ENCODE results near the gene SLC23A2.
"Not testable (repeated sequence)": the region's sequence is repeated elsewhere in the genome, so short reads cannot be mapped to it uniquely, and the experiment has no call there.

SLC23A2 gene

DNA sequence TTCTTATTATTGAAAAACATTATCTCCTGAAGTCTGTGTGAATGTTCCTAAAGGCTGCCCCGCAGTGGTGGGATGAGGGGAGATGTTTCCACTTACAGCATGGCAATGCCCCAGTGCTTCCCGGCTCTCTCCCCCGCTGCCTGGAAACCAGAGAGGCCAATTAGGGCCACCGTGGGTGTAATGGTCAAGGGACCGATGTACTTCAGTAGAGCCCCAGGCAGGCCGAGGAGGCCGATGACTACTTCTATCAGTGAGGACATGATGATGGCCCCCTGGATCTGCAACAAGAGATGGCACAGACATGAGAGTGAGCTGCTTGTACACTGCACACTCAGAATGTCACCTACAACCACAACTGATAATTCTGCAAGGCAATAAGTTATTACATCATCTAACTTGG, 117.8 kb downstream of the SLC23A2 start:
- Histone ChIP-seq H3K27ac (ENCODE audit: low read length) (no peak overlapping the region), H3K27me3 (ENCODE audit: low read depth, low read length) (no peaks in the 10 kb centered on the region), H3K4me3 (ENCODE audit: low read depth in 1 of 2, low read length in 2 of 2) (no peak overlapping the region), H3K4me1 (ENCODE audit: control insufficient read depth in 1 of 2, insufficient read depth in 2 of 2, low read length in 2 of 2) (no peaks in the 10 kb centered on the region), H3K36me3 (ENCODE audit: control insufficient read depth in 1 of 2, insufficient read depth in 2 of 2, low read length in 2 of 2) (peaks cover 13 to 40% of the 10 kb centered on the region in 2 donors), H3K9me3 (ENCODE audit: control insufficient read depth in 1 of 2, low read length in 2 of 2) (no peaks in the 10 kb centered on the region)

DNA sequence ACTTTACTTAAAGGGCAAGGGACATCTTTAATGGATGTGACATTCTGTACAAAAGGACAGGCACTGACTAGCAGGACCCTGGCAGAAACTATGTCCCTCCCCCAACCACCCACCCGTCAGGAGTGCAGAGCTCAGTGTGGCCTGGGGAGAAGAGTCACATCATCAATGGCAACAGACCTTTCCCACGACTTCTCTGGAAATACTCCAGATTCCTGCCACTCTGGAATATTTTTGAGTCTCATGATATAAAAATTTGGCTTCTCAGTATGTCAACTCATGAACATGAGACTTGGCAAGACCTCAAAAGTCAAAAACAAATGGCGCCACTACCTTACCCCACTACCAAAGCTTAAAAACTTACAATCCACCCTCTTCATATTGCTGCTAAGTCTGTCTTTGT, 118.3 kb downstream of the SLC23A2 start:
- Histone ChIP-seq H3K4me3 (ENCODE audit: low read depth in 1 of 2, low read length in 2 of 2) (no peak overlapping the region), H3K9me3 (ENCODE audit: control insufficient read depth in 1 of 2, low read length in 2 of 2) (no peaks in the 10 kb centered on the region), H3K36me3 (ENCODE audit: control insufficient read depth in 1 of 2, insufficient read depth in 2 of 2, low read length in 2 of 2) (peaks cover 13 to 40% of the 10 kb centered on the region in 2 donors), H3K27ac (ENCODE audit: low read length) (no peak overlapping the region), H3K4me1 (ENCODE audit: control insufficient read depth in 1 of 2, insufficient read depth in 2 of 2, low read length in 2 of 2) (no peaks in the 10 kb centered on the region), H3K27me3 (ENCODE audit: low read depth, low read length) (no peaks in the 10 kb centered on the region)

DNA sequence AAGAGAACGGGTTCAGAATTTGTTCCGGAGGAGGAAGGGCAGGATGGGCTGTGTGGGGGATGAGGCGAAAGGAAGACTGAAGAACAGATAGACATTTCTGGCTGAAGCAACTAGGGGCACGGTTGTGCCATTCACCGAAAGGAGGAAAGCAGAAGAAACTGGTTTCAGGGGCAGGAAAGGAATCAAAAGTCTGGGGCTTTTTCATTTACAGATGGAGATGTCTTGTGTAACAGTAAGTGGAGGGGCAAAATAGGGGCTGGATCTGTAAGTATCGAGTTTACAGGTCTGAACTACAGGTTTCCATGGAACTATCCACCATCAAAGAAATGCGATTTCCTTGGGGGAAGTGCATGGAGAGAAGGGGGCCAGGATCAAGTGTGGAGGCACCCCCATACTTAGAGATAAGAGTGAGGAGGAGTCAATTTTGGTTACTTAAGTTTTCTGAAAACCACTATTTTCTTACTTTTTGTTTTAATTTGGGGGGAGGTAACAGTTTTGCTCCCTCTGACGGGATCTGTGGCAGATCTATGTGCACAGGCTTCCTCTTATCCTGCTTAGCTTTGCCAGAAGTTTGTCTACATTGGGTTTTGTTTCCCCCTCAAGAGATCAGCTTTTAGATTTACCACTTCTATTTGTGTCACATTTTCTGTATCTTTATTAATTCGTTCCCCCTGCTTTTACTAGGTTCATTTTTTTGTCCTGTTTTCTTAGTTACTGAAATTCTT, 120.1 kb downstream of the SLC23A2 start:
- no peaks in the 10 kb centered on the region for H3K27me3 ChIP-seq (ENCODE audit: low read depth, low read length)
- H3K36me3 ChIP-seq (ENCODE audit: control insufficient read depth in 1 of 2, insufficient read depth in 2 of 2, low read length in 2 of 2): peaks cover 13 to 42% of the 10 kb centered on the region in 2 donors
- H3K4me1 ChIP-seq (ENCODE audit: control insufficient read depth in 1 of 2, insufficient read depth in 2 of 2, low read length in 2 of 2): no peaks in the 10 kb centered on the region
- H3K4me3 ChIP-seq (ENCODE audit: low read depth in 1 of 2, low read length in 2 of 2): no peak overlapping the region
- H3K9me3 ChIP-seq (ENCODE audit: control insufficient read depth in 1 of 2, low read length in 2 of 2): no peaks in the 10 kb centered on the region
- no peak overlapping the region for H3K27ac ChIP-seq (ENCODE audit: low read length)

DNA sequence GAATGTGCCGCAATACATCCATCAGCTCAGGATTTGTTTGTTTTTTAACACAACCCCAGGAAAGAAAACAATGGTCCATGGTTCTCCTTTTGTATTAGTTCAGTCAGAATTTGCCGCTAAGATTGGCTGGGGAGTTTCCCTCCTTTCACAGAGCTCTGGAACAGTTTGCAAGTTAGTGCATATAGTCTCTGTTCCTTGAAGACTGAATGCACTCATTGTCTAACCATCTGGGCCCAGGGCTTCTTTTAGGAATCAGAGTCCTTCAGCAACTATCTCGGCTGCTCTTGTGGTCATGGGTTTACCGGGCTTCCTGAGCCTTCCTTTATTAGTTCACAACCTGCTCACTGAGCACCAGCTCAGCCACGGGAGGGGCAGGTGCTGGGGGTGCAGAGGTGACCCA, 121.3 kb downstream of the SLC23A2 start:
- no peak overlapping the region for H3K4me3 ChIP-seq (ENCODE audit: low read depth in 1 of 2, low read length in 2 of 2)
- H3K4me1 ChIP-seq (ENCODE audit: control insufficient read depth in 1 of 2, insufficient read depth in 2 of 2, low read length in 2 of 2): no peaks in the 10 kb centered on the region
- no peaks in the 10 kb centered on the region for H3K27me3 ChIP-seq (ENCODE audit: low read depth, low read length)
- no peaks in the 10 kb centered on the region for H3K9me3 ChIP-seq (ENCODE audit: control insufficient read depth in 1 of 2, low read length in 2 of 2)
- H3K36me3 ChIP-seq (ENCODE audit: control insufficient read depth in 1 of 2, insufficient read depth in 2 of 2, low read length in 2 of 2): peaks cover 13 to 52% of the 10 kb centered on the region in 2 donors
- H3K27ac ChIP-seq (ENCODE audit: low read length): no peak overlapping the region

DNA sequence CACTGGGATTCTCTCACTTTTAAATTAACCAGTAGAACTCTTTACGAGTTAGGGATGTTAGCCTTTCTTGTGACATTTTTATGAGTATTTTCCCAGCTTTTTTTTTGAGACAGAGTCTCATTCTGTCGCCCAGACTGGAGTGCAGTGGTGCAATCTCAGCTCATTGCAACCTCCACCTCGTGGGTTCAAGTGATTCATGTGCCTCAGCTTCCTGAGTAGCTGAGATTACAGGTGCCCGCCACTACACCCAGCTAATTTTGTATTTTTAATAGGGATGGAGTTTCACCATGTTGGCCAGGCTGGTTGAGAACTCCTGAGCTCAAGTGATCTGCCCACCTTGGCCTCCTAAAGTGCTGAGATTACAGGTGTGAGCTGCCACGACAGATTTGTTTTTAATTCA, 123.2 kb downstream of the SLC23A2 start:
- H3K36me3 ChIP-seq (ENCODE audit: control insufficient read depth in 1 of 2, insufficient read depth in 2 of 2, low read length in 2 of 2): peaks cover 27 to 52% of the 10 kb centered on the region in 2 donors
- not testable (repeated sequence) for H3K4me3 ChIP-seq (ENCODE audit: low read depth in 1 of 2, low read length in 2 of 2); H3K9me3 ChIP-seq (ENCODE audit: control insufficient read depth in 1 of 2, low read length in 2 of 2)

DNA sequence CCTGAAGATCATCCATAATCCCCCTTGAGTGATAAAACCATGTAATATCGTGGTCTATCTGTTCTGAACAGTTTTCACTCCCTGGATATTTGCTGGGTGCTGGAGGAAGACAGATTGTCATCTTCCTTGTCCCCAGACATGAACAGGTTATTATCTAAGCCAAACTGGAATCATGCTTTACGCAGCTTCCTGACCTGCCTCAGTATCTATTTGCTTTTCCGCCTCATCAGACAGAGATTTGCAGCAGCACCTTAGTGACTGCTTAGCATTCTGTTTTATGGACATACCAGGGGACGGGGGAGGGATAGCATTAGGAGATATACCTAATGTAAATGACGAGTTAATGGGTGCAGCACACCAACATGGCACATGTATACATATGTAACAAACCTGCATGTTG, 124.6 kb downstream of the SLC23A2 start:
- H3K4me3 ChIP-seq (ENCODE audit: low read depth in 1 of 2, low read length in 2 of 2): no peak overlapping the region
- no peak overlapping the region for H3K27ac ChIP-seq (ENCODE audit: low read length)
- no peaks in the 10 kb centered on the region for H3K9me3 ChIP-seq (ENCODE audit: control insufficient read depth in 1 of 2, low read length in 2 of 2)
- H3K4me1 ChIP-seq (ENCODE audit: control insufficient read depth in 1 of 2, insufficient read depth in 2 of 2, low read length in 2 of 2): no peaks in the 10 kb centered on the region
- H3K27me3 ChIP-seq (ENCODE audit: low read depth, low read length): no peaks in the 10 kb centered on the region
- peaks cover 37 to 50% of the 10 kb centered on the region in 2 donors for H3K36me3 ChIP-seq (ENCODE audit: control insufficient read depth in 1 of 2, insufficient read depth in 2 of 2, low read length in 2 of 2)

More for the DNA sequence above, 123.2 kb downstream of the SLC23A2 start:
- not testable (repeated sequence) for H3K27me3 ChIP-seq (ENCODE audit: low read depth, low read length); H3K4me1 ChIP-seq (ENCODE audit: control insufficient read depth in 1 of 2, insufficient read depth in 2 of 2, low read length in 2 of 2); H3K27ac ChIP-seq (ENCODE audit: low read length)

DNA sequence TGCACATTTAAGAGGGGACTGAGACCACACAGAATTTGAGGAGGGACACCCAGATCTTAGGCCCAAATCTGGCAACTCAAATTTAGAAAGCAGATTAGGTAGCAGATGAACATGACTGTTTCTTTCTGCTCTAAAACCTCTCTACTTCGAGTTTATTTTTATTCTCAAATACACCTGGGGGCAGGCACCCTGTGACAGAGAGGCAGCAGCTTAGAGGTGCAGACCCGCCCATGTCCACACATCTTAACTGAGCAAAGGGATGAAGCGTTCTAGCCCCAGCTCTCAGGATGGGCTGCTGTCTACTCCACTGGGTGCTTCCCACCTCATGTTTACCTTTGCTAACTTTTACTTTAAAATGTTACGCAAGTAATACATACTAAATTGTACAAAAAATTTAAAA, 125.0 kb downstream of the SLC23A2 start:
- no peak overlapping the region for H3K27ac ChIP-seq (ENCODE audit: low read length)
- H3K4me1 ChIP-seq (ENCODE audit: control insufficient read depth in 1 of 2, insufficient read depth in 2 of 2, low read length in 2 of 2): no peaks in the 10 kb centered on the region
- no peak overlapping the region for H3K4me3 ChIP-seq (ENCODE audit: low read depth in 1 of 2, low read length in 2 of 2)
- H3K9me3 ChIP-seq (ENCODE audit: control insufficient read depth in 1 of 2, low read length in 2 of 2): no peaks in the 10 kb centered on the region
- H3K36me3 ChIP-seq (ENCODE audit: control insufficient read depth in 1 of 2, insufficient read depth in 2 of 2, low read length in 2 of 2): peaks cover 38 to 50% of the 10 kb centered on the region in 2 donors
- H3K27me3 ChIP-seq (ENCODE audit: low read depth, low read length): no peaks in the 10 kb centered on the region

DNA sequence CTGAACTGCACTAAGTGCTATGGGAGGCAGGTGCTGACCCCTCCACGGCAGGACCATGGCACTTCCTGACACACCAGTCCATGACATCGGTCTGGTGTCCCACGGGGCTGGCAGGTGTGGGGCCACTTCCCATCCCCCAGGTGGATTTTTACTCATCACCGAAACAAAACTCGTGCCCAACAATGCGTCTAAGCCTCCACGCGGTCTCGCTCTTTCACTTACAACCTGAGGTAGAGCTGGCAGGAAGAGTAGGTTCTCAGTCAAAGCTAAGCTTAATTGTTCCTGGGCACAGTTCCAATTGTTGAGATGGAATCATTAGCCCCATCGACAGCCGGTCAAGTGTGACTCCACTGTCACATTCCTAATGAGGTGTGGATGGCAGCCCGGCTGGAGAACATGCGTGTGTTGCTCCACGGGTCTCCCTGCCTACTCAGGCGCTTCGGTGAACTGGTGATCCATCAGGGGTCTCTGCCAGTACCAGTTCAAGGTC, 125.7 kb downstream of the SLC23A2 start:
- Histone ChIP-seq H3K27me3 (ENCODE audit: low read depth, low read length) (no peaks in the 10 kb centered on the region), H3K36me3 (ENCODE audit: control insufficient read depth in 1 of 2, insufficient read depth in 2 of 2, low read length in 2 of 2) (peaks cover 38 to 47% of the 10 kb centered on the region in 2 donors), H3K4me1 (ENCODE audit: control insufficient read depth in 1 of 2, insufficient read depth in 2 of 2, low read length in 2 of 2) (no peaks in the 10 kb centered on the region), H3K4me3 (ENCODE audit: low read depth in 1 of 2, low read length in 2 of 2) (no peak overlapping the region), H3K9me3 (ENCODE audit: control insufficient read depth in 1 of 2, low read length in 2 of 2) (no peaks in the 10 kb centered on the region), H3K27ac (ENCODE audit: low read length) (no peak overlapping the region)

DNA sequence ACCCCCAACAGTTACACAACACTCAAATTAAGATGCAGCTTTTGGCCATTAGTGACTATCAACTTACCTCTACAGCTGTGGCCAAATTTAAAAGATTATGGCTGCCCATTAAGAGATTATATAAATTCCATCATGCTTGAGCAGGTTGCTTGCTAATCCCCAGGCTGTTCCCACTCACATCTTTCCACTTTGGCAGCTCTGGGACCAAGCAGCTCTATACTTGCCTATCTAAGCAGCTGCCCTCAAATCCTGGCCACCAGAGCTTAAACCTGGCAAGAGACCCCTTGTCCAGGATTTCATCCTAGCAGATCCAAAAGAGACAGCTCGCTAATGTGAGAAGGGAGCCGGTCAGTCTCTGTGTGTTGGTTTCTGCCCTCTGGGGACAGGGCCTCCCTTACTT, 127.9 kb downstream of the SLC23A2 start:
- Histone ChIP-seq H3K4me1 (ENCODE audit: control insufficient read depth in 1 of 2, insufficient read depth in 2 of 2, low read length in 2 of 2) (no peaks in the 10 kb centered on the region), H3K9me3 (ENCODE audit: control insufficient read depth in 1 of 2, low read length in 2 of 2) (no peaks in the 10 kb centered on the region), H3K36me3 (ENCODE audit: control insufficient read depth in 1 of 2, insufficient read depth in 2 of 2, low read length in 2 of 2) (peaks cover 30 to 38% of the 10 kb centered on the region in 2 donors), H3K4me3 (ENCODE audit: low read depth in 1 of 2, low read length in 2 of 2) (no peak overlapping the region), H3K27me3 (ENCODE audit: low read depth, low read length) (no peaks in the 10 kb centered on the region), H3K27ac (ENCODE audit: low read length) (no peak overlapping the region)

DNA sequence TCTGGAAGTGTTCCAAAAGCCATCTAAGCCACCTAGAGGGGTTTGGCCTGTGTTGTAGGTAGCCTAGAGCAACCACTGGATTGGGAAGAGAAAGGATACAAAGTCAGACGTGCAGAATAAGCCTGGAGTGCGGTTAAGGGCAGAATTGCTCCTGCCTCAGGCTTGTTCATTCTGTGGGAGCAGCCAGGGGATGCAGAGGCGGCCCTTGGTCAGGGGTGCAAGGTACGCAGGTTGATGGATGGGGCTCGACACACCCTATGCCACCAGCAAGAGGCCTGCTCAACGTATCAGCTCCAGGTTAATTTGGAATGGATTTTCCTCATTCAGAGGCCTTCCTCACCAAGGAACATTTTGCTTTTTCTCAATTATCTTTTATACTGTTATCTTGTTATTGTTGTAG, 129.8 kb downstream of the SLC23A2 start:
- no peak overlapping the region for H3K4me3 ChIP-seq (ENCODE audit: low read depth in 1 of 2, low read length in 2 of 2)
- no peak overlapping the region for H3K27ac ChIP-seq (ENCODE audit: low read length)
- peaks cover 32 to 38% of the 10 kb centered on the region in 2 donors for H3K36me3 ChIP-seq (ENCODE audit: control insufficient read depth in 1 of 2, insufficient read depth in 2 of 2, low read length in 2 of 2)
- H3K27me3 ChIP-seq (ENCODE audit: low read depth, low read length): no peaks in the 10 kb centered on the region
- no peaks in the 10 kb centered on the region for H3K4me1 ChIP-seq (ENCODE audit: control insufficient read depth in 1 of 2, insufficient read depth in 2 of 2, low read length in 2 of 2)
- no peaks in the 10 kb centered on the region for H3K9me3 ChIP-seq (ENCODE audit: control insufficient read depth in 1 of 2, low read length in 2 of 2)

DNA sequence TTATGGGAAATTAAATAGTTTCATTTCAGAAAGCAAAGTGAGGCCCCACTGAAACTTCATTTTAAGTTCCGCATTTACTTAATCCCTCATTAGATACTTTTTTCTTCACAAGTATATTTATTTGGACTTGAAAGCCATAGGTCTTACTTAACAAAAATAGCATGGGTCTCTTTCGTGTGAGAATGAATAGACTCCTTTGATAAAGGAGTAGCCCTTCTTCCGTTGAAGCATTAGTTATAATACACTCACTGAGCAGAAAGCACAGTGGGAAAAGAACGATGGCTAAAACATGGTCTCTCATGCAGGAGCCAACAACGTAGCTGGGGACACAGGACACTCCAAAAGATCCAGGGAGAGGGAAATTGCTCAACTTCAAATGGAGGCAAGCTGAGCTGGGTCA, 130.4 kb downstream of the SLC23A2 start:
- no peak overlapping the region for H3K4me3 ChIP-seq (ENCODE audit: low read depth in 1 of 2, low read length in 2 of 2)
- no peaks in the 10 kb centered on the region for H3K27me3 ChIP-seq (ENCODE audit: low read depth, low read length)
- no peak overlapping the region for H3K27ac ChIP-seq (ENCODE audit: low read length)
- peaks cover 32 to 38% of the 10 kb centered on the region in 2 donors for H3K36me3 ChIP-seq (ENCODE audit: control insufficient read depth in 1 of 2, insufficient read depth in 2 of 2, low read length in 2 of 2)
- H3K9me3 ChIP-seq (ENCODE audit: control insufficient read depth in 1 of 2, low read length in 2 of 2): no peaks in the 10 kb centered on the region
- no peaks in the 10 kb centered on the region for H3K4me1 ChIP-seq (ENCODE audit: control insufficient read depth in 1 of 2, insufficient read depth in 2 of 2, low read length in 2 of 2)

Data from muscle layer of duodenum (tissue), 2 donors.